ENCODE results near the gene RFX7. TPM values are rescaled to one million over a fixed set of nuclear protein-coding genes. Genes with fewer than 3 reads are reported as not detected.

RFX7 gene
- total RNA-seq, 1 donor from 2014 or later, result 51.2 TPM

DNA sequence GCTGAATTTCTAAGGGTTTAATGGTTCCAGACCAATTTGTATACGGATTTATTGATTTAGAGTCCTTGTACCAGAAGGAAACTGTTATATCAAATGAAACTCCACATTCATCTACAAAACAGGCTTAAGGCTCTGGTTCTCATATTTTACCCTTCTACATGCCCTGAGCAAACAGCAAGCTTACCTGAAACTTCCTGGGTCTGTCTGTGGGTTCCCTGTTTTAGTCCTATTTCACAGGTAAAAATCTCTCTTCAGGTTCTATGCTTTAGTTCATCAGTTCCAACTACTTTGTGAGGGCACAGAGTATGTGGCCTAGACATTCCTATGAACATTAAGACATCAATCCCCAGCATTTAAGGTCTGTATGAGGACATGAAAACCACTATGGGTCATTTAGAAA, 57.7 kb downstream of the RFX7 start:
- DNase-seq (ENCODE audit: low spot score in 2 of 2, unreplicated experiment in 2 of 2), result no peak
- H3K36me3 Mint-ChIP-seq, result peaks cover 30% of the 10 kb centered on the region
- H3K27ac Mint-ChIP-seq, result peak overlapping the region; percentile 43
- no peaks in the 10 kb centered on the region for H3K27me3 Mint-ChIP-seq (ENCODE audit: low read depth)
- TF ChIP-seq, protein P1, sequence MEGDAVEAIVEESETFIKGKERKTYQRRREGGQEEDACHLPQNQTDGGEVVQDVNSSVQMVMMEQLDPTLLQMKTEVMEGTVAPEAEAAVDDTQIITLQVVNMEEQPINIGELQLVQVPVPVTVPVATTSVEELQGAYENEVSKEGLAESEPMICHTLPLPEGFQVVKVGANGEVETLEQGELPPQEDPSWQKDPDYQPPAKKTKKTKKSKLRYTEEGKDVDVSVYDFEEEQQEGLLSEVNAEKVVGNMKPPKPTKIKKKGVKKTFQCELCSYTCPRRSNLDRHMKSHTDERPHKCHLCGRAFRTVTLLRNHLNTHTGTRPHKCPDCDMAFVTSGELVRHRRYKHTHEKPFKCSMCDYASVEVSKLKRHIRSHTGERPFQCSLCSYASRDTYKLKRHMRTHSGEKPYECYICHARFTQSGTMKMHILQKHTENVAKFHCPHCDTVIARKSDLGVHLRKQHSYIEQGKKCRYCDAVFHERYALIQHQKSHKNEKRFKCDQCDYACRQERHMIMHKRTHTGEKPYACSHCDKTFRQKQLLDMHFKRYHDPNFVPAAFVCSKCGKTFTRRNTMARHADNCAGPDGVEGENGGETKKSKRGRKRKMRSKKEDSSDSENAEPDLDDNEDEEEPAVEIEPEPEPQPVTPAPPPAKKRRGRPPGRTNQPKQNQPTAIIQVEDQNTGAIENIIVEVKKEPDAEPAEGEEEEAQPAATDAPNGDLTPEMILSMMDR (IDR thresholded peaks at IDR 0.05; ENCODE audit: unreplicated experiment), result no peak
- H3K4me3 Mint-ChIP-seq, result no peak overlapping the region
- peaks cover 14% of the 10 kb centered on the region for H3K4me1 Mint-ChIP-seq
- peaks cover 18% of the 10 kb centered on the region for H3K9me3 Mint-ChIP-seq

DNA sequence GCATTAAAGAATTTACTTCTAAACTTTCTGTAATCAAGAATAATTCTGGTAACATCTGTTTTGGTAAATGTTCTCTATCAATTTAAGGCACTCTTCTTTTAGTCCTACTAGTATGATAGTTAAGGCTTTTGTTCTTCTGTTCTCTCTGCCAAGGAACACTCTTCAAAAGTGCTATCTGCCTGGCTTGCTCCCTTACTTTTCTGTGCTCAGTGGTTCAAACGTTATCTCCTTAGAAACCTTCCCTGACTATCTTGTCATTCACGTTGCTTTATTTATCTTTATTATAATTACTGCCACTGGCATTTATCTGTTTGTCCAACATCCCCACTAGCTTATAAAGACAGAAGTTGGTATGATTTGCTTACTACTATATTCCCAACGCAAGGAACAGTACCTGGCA, 59.2 kb downstream of the RFX7 start:
- Mint-ChIP-seq H3K27me3 (ENCODE audit: low read depth) (no peaks in the 10 kb centered on the region), H3K4me3 (no peak overlapping the region), H3K36me3 (peaks cover 26% of the 10 kb centered on the region), H3K27ac (no peak overlapping the region), H3K4me1 (peaks cover 14% of the 10 kb centered on the region), H3K9me3 (peaks cover 17% of the 10 kb centered on the region)
- DNase-seq (ENCODE audit: low spot score in 2 of 2, unreplicated experiment in 2 of 2), result no peak
- TF ChIP-seq, protein P1 (IDR thresholded peaks at IDR 0.05; ENCODE audit: unreplicated experiment), result no peak

- Mint-ChIP-seq H3K36me3 (peaks cover 33% of the 10 kb centered on the region), H3K27me3 (ENCODE audit: low read depth) (no peaks in the 10 kb centered on the region), H3K4me1 (peaks cover 3% of the 10 kb centered on the region), H3K9me3 (peaks cover 26% of the 10 kb centered on the region), H3K27ac (no peak overlapping the region), H3K4me3 (no peak overlapping the region)
- TF ChIP-seq, protein P1 (IDR thresholded peaks at IDR 0.05; ENCODE audit: unreplicated experiment), result no peak
- DNase-seq (ENCODE audit: low spot score in 2 of 2, unreplicated experiment in 2 of 2), result no peak
Observed at GRCh38 chr15:56180851-56181250, 62.8 kb downstream of the RFX7 start.

DNA sequence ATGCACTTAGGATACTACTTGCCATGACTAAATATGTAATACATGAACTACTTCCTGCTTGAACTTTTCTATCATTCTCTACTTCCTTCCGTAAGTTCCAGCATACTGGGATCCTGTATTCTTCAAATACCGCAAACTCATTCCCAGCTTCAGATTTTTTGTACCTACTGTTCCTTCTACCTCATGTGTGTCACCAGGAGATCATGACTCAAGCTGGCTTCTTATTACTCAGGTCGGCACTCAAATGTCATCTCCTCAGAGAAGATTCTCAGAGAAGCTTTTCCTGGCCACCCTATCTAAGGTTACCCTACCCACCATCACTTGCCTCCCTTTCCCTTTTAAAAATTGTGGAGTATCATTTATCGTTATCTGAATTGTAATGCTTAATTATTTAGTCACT, 66.7 kb downstream of the RFX7 start:
- Mint-ChIP-seq H3K27me3 (ENCODE audit: low read depth) (no peaks in the 10 kb centered on the region), H3K4me3 (no peak overlapping the region), H3K36me3 (peaks cover 37% of the 10 kb centered on the region), H3K9me3 (peaks cover 17% of the 10 kb centered on the region), H3K4me1 (peaks cover 3% of the 10 kb centered on the region), H3K27ac (no peak overlapping the region)
- no peak for DNase-seq (ENCODE audit: low spot score in 2 of 2, unreplicated experiment in 2 of 2)
- TF ChIP-seq, protein P1 (IDR thresholded peaks at IDR 0.05; ENCODE audit: unreplicated experiment), result no peak

- no peak for DNase-seq (ENCODE audit: low spot score in 2 of 2, unreplicated experiment in 2 of 2)
- TF ChIP-seq, protein P1 (IDR thresholded peaks at IDR 0.05; ENCODE audit: unreplicated experiment), result no peak
- Mint-ChIP-seq H3K27ac (no peak overlapping the region), H3K4me3 (no peak overlapping the region), H3K36me3 (peaks cover 49% of the 10 kb centered on the region), H3K4me1 (peaks cover 3% of the 10 kb centered on the region), H3K27me3 (ENCODE audit: low read depth) (no peaks in the 10 kb centered on the region), H3K9me3 (peaks cover 28% of the 10 kb centered on the region)
Observed at GRCh38 chr15:56175788-56176187, 67.9 kb downstream of the RFX7 start.

DNA sequence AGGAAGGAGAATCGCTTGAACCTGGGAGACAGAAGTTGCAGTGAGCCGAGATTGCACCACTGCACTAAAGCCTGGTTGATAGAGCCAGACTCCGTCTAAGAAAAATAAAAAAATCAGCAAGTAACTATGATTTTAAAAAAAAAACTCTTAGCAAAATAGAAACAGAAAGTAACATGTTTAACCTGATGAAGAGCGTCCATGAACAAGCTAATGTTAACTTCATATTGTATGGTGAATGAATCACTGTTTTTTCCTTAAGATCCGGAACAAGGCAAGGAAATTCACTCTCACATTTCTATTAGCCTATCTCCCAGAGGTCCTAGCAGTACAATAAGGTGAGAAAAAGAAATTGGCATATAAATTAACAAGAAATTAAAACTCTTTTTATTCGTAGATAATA, 69.0 kb downstream of the RFX7 start:
- no peaks in the 10 kb centered on the region for H3K27me3 Mint-ChIP-seq (ENCODE audit: low read depth)
- peaks cover 3% of the 10 kb centered on the region for H3K4me1 Mint-ChIP-seq
- DNase-seq (ENCODE audit: low spot score in 2 of 2, unreplicated experiment in 2 of 2), result no peak
- no peak overlapping the region for H3K4me3 Mint-ChIP-seq
- H3K27ac Mint-ChIP-seq, result no peak overlapping the region
- TF ChIP-seq, protein P1 (IDR thresholded peaks at IDR 0.05; ENCODE audit: unreplicated experiment), result no peak
- H3K9me3 Mint-ChIP-seq, result peaks cover 30% of the 10 kb centered on the region
- H3K36me3 Mint-ChIP-seq, result peaks cover 52% of the 10 kb centered on the region

All from mesothelial cell of epicardium (in vitro differentiated cells).